Retinal pigment epithelial cell (primary cell): ENCODE measurements around the gene CHRNB4.
"Not testable (repeated sequence)": the region's sequence is repeated elsewhere in the genome, so short reads cannot be mapped to it uniquely, and the experiment has no call there.

ENCODE experiments used
- DNase-seq: peaks from one replicate; pipeline ENCODE4 v3.0.0-alpha.2; 2010; ENCODE audit warnings: low read depth
- H3K4me3 ChIP-seq: 2 replicates; pipeline ENCODE4 v1.5.1; 2011; ENCODE audit warnings: mild to moderate bottlenecking, low read length, control low read depth, moderate library complexity
- CTCF ChIP-seq: conservative IDR thresholded peaks from 2 replicates; pipeline ENCODE4 v1.5.1; 2011; ENCODE audit warnings: low read depth, low read length, control low read depth, inconsistent platforms

The CHRNB4 gene

GRCh38 chr15:78617076-78617475 is 23.9 kb downstream of the CHRNB4 start:
- DNase-seq, result no peak
- H3K4me3 ChIP-seq, result no peak overlapping the region
- no peak for TF ChIP-seq CTCF

GRCh38 chr15:78616506-78616905 is 24.5 kb downstream of the CHRNB4 start:
- no peak for DNase-seq
- H3K4me3 ChIP-seq, result no peak overlapping the region
- TF ChIP-seq CTCF, result no peak

- DNase-seq, result no peak
- TF ChIP-seq CTCF, result no peak
- H3K4me3 ChIP-seq, result no peak overlapping the region
Measured at GRCh38 chr15:78615151-78615589, 25.8 kb downstream of the CHRNB4 start.

- TF ChIP-seq CTCF, result no peak
- no peak overlapping the region for H3K4me3 ChIP-seq
- no peak for DNase-seq
Measured at GRCh38 chr15:78614021-78614420, 27.0 kb downstream of the CHRNB4 start.

GRCh38 chr15:78609551-78609950 is 31.5 kb downstream of the CHRNB4 start:
- DNase-seq, H3K4me3 ChIP-seq: not testable (repeated sequence)

GRCh38 chr15:78605680-78606079 is 35.3 kb downstream of the CHRNB4 start:
- TF ChIP-seq CTCF, result no peak
- DNase-seq, result no peak
- no peak overlapping the region for H3K4me3 ChIP-seq

- DNase-seq, result no peak
- TF ChIP-seq CTCF, result no peak
- H3K4me3 ChIP-seq, result no peak overlapping the region
Measured at GRCh38 chr15:78605201-78605600, 35.8 kb downstream of the CHRNB4 start.

- TF ChIP-seq CTCF, result no peak
- no peak for DNase-seq
- H3K4me3 ChIP-seq, result no peak overlapping the region
Measured at GRCh38 chr15:78604420-78604819, 36.6 kb downstream of the CHRNB4 start.
